HG03135 (cell line): ENCODE measurements around the gene AVPR1A.

Experiments
- ATAC-seq: cut with Tn5 transposase; IDR thresholded peaks from one replicate; pipeline ENCODE4 v1.9.1; 2021; ENCODE audit warnings: mild to moderate bottlenecking, moderate library complexity; ENCODE audit not compliant: unreplicated experiment

AVPR1A gene

GRCh38 chr12:63095369-63095980, 55.5 kb downstream of the AVPR1A start:
- no peak for ATAC-seq

- no peak for ATAC-seq
Measured at GRCh38 chr12:63093711-63094110, 57.3 kb downstream of the AVPR1A start.

DNA sequence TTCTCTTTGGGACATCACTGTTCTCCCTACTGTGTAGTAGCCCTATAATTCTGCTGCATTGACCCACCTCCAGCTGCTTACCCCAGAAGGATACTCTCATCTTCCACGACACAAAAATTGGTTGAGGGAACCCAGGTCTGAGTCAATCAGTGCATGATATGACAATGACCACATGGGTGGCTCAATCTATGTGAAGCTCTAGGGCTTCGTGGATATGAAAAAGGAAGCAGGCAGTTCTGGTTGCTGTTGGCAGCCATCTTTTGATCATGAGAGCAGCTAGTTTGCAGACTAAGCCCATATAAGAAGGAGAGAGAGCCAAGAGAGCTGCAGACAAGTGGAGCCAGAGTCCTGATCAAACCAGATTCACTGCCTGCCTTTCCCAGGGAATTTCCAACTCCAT, 57.9 kb downstream of the AVPR1A start:
- ATAC-seq = no peak
